ENCODE results near the gene C2CD2L.

C2CD2L gene

DNA sequence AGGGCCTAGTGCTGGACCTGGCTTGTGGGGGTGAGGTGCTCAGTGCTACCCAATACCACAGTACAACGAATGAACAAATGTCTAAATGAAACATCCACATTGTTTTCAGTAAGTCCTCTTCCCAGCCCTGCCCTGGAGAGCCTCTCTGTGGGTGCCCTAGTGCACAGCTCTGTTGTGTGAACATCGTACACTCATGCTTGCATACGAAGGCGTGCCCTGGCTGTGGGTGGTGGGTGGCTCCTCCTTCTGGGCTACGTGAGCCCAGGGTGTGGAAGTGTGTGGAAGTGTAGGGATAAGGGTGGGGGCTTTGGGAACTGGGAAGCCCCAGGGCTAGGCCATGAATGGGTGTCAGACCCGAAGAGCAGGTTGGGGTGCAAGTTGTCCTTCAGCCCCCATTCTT, 60.8 kb downstream of the C2CD2L start:
- TF ChIP-seq, protein P1, sequence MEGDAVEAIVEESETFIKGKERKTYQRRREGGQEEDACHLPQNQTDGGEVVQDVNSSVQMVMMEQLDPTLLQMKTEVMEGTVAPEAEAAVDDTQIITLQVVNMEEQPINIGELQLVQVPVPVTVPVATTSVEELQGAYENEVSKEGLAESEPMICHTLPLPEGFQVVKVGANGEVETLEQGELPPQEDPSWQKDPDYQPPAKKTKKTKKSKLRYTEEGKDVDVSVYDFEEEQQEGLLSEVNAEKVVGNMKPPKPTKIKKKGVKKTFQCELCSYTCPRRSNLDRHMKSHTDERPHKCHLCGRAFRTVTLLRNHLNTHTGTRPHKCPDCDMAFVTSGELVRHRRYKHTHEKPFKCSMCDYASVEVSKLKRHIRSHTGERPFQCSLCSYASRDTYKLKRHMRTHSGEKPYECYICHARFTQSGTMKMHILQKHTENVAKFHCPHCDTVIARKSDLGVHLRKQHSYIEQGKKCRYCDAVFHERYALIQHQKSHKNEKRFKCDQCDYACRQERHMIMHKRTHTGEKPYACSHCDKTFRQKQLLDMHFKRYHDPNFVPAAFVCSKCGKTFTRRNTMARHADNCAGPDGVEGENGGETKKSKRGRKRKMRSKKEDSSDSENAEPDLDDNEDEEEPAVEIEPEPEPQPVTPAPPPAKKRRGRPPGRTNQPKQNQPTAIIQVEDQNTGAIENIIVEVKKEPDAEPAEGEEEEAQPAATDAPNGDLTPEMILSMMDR (conservative IDR thresholded peaks at IDR 0.05; ENCODE audit: low read length): no peak
- no peak overlapping the region for H3K4me3 ChIP-seq (ENCODE audit: low read length)
- no peak for DNase-seq (ENCODE audit: low read depth)

Measured in AG10803 (cell line).